Retina (tissue), 1 donor: Measurements from ENCODE around the gene ADNP.

Source experiments
- DNase-seq: peaks from one replicate; pipeline ENCODE4 v3.0.0-alpha.2; 2016

The ADNP gene

DNA sequence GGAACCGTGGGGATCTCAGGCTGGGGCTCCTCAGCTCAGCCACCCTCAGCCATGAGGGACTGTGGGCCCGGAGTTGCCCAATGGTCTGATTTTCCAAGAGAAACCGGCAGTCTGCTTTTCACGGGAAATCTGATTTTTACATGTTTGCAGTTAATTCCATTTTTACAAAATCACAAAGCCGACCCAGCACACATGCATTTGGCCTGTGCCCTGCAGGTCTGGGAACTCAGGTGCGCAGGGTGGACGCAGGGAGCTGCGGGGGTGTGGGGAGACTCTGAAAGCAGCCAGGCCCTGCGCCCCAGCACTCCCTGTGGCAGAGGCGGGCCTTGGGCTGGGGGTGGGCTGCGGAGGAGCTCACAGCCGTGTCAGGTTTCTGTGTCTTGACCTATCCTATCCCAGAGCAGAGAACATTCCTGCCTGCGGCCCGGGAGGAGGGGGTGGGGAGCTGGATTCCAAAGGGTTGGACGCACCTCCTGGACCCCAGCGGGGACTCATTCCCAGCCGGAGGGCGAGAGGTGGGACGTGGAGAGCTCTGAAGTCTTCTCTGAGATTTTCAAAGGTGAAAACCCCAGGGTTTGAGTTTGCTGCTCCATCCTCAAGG is 60.6 kb downstream of the ADNP start:
- DNase-seq = peak; percentile 74

- DNase-seq = no peak
Observed at GRCh38 chr20:50868509-50869495, 62.4 kb downstream of the ADNP start.

- no peak for DNase-seq
Observed at GRCh38 chr20:50867805-50868204, 63.4 kb downstream of the ADNP start.

GRCh38 chr20:50866831-50867230 is 64.4 kb downstream of the ADNP start:
- no peak for DNase-seq

- DNase-seq = no peak
Observed at GRCh38 chr20:50866036-50866685, 65.1 kb downstream of the ADNP start.

DNA sequence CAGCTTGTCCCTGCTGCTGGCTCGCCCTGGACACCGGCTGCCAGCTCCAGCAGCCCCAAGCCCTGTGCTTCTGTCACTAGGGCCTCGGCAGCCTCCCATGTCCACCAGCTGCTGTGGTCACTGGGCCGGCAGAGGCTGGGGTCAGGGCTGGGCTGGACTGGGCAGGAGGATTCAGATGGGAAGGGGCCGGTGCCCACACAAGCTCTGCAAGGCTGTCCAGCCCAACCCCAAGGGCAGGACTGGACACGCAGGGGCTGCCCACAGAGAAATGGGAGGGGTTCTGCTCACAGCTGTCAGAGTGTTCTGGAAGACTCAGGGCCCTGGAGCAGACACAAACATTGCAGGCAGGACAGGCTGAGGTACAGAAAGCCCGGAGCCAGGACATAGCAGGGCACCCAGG is 65.6 kb downstream of the ADNP start:
- no peak for DNase-seq

DNA sequence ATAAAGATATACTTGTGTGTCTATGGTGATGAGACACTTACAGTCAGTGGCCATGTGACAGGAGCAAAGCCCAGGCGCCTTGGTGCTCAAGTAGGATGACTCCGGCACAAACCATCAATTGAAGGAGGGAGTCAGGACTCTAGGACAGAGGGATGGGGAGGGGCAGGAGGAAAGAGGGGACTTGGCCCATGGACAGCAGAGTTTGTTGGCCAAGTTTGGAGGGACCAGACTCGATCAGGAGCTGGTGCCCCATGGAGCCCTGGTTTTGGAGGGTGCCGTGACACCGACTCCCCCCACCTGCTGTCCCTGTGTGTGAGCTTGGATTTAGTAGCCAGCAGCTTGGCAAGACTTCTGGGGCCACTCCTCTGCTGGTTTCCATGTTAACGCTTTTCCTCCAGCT is 66.1 kb downstream of the ADNP start:
- no peak for DNase-seq

- no peak for DNase-seq
Observed at GRCh38 chr20:50862546-50862945, 68.7 kb downstream of the ADNP start.

- DNase-seq = no peak
Observed at GRCh38 chr20:50861012-50861411, 70.2 kb downstream of the ADNP start.

GRCh38 chr20:50859161-50859560 is 72.1 kb downstream of the ADNP start:
- DNase-seq = no peak

DNA sequence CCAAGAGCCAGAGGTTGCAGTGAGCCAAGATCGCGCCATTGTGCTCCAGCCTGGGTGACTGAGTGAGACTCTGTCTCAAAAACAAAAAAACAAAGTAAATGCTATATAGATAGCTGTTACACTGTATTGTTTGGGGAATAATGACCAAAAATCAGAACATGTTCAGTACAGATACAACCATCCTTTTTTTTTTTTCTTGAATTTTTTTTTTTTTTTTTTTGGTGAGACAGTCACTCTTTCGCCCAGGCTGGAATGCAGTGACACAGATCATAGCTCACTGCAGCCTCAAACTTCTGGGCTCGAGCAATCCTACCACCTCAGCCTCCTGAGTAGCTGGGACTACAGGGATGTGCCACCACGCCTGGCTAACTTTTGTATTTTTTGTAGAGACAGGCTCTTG is 72.7 kb downstream of the ADNP start:
- no peak for DNase-seq

DNA sequence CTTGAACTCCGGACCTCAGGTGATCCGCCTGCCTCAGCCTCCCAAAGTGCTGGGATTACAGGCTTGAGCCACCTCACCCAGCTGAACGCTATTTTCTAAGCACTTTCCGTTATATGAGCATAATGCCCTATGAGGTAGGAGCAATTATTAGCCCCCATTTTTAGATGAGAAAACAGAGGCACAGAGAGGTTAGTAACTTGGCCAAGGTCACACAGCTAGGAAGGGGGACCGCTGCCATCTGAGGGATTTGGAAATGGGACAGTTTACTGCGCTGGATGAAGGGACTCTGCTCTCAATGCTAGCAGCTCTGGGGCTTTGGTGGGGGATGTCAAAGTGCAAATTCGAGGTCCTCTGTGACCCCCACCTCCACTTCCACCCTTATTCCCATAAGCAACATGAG is 73.9 kb downstream of the ADNP start:
- DNase-seq = no peak

- no peak for DNase-seq
Observed at GRCh38 chr20:50856475-50857041, 74.7 kb downstream of the ADNP start.

DNA sequence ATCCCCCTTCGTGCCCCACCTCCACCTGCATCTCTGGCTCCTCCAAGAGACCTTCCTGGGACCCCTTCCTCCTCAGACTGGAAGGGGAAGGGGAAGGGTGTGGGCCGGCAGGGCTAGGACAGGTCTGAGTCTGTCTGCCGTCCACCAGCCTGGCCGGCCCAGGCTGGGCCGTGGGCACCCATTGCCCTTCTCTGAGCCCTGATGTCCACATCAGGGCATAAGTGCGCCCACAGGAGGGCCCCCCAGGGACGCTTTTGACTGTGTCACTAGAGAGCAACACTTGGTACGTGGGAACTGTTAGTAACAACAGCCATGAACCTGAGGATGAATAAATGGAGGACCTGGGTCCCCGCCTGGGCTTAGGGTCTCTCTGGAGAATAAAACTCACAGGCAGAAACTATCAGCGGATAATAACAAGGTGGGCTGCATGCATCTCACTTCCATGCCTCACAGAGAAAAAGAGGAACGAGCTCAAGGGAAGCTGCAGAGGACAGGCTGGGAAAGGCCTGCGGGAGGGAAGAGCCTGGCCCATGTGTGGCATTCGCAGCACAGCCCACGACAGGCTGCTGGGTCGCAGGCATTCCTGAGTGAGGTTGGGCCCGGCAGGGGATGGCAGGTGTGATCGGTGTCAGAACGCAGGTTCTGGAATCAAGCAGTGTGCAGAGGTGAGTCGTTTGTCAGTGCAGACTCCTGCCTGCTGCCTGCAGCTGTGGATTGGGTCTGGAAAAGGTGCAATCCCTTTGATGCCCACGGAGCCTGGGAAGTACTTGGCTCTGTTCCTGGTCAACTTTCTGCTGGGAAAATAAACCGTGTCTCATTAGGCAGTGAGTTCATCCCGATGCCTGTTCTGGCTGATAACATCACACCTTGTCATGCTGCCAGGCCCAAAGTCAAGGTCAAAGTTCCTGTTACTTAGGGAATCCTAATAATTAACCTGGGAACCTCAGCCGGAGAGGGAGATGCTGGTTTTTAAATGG is 75.5 kb downstream of the ADNP start:
- DNase-seq = no peak

GRCh38 chr20:50854506-50855249 is 76.6 kb downstream of the ADNP start:
- no peak for DNase-seq

- DNase-seq = no peak
Observed at GRCh38 chr20:50852085-50852484, 79.2 kb downstream of the ADNP start.

- no peak for DNase-seq
Observed at GRCh38 chr20:50850721-50851286, 80.4 kb downstream of the ADNP start.

DNA sequence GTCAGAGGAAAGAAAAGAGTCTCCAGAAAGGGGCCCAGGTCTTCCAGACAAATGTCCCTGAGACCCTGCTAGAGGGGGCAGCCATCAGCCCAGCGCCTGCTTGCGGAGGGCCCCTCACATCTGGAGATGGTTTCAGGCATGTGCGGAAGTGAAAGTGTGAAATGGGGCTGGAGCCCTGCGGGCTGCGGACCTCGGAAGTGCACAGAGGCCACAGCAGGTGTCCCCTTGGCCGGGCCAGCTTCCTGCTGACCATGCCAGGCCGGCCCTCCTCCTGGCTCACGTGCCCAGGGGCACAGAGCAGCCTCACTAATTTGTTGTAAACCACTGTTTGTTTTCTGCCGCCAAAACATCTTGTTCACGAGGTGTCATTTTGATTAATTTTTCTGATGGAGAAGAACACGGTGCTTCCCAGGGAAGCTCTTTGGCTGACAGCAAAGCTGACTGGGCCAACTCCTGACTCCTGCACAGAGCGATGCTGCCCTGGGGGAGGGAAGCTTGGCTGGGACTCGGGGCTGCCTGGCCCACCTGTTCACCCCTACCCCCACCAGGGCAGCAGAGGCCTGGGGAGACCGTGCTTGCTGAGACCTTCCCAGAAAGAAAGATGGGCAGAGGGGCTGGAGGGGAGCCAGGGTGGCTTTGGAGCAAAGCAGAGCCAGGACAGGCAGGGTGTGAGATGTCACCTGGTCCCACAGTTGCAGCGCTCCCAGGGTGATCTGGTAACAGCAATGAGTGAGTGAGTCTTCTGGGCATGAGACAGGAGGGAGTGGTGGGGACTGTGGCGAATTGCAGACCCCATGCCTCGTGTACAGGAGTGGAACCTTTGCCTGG is 82.2 kb downstream of the ADNP start:
- peak; percentile 42 for DNase-seq

GRCh38 chr20:50848341-50848808 is 82.9 kb downstream of the ADNP start:
- DNase-seq = no peak
